ENCODE data around the gene DPP6.

The DPP6 gene

GRCh38 chr7:154748089-154748786 is 696.0 kb downstream of the DPP6 start:
- no peaks in the 10 kb centered on the region for H3K27me3 ChIP-seq (ENCODE audit: control insufficient read depth, insufficient read depth, low read length)
- H3K79me2 ChIP-seq, result no peaks in the 10 kb centered on the region
- H3K9ac ChIP-seq, result no peak overlapping the region
- no peak overlapping the region for H3K27ac ChIP-seq
- H3K4me2 ChIP-seq (ENCODE audit: low read length), result no peak overlapping the region
- no peak overlapping the region for H3K4me3 ChIP-seq (ENCODE audit: low read depth, low read length)
- no peaks in the 10 kb centered on the region for H3K4me1 ChIP-seq
- no peaks in the 10 kb centered on the region for H3K36me3 ChIP-seq (ENCODE audit: control insufficient read depth, insufficient read depth, low read length)
- TF ChIP-seq CTCF (IDR thresholded peaks at IDR 0.05), result no peak
- no peak overlapping the region for H2AFZ ChIP-seq
- H3K9me3 ChIP-seq (ENCODE audit: control insufficient read depth, low read length), result no peaks in the 10 kb centered on the region

GRCh38 chr7:154750353-154750801 is 698.2 kb downstream of the DPP6 start:
- H3K36me3 ChIP-seq (ENCODE audit: control insufficient read depth, insufficient read depth, low read length), result no peaks in the 10 kb centered on the region

GRCh38 chr7:154753226-154753625 is 701.0 kb downstream of the DPP6 start:
- no peak overlapping the region for H3K4me2 ChIP-seq (ENCODE audit: low read length)
- TF ChIP-seq CTCF (IDR thresholded peaks at IDR 0.05), result no peak
- no peaks in the 10 kb centered on the region for H3K27me3 ChIP-seq (ENCODE audit: control insufficient read depth, insufficient read depth, low read length)
- no peak overlapping the region for H2AFZ ChIP-seq
- H3K4me3 ChIP-seq (ENCODE audit: low read depth, low read length), result no peak overlapping the region
- H3K9me3 ChIP-seq (ENCODE audit: control insufficient read depth, low read length), result no peaks in the 10 kb centered on the region
- H3K4me1 ChIP-seq, result no peaks in the 10 kb centered on the region
- no peak overlapping the region for H3K27ac ChIP-seq
- H3K9ac ChIP-seq, result no peak overlapping the region
- H3K79me2 ChIP-seq, result no peaks in the 10 kb centered on the region
- no peaks in the 10 kb centered on the region for H3K36me3 ChIP-seq (ENCODE audit: control insufficient read depth, insufficient read depth, low read length)

More at GRCh38 chr7:154750353-154750801, 698.2 kb downstream of the DPP6 start:
- no peak for TF ChIP-seq CTCF (IDR thresholded peaks at IDR 0.05)
- Histone ChIP-seq H3K79me2 (no peaks in the 10 kb centered on the region), H3K9me3 (ENCODE audit: control insufficient read depth, low read length) (no peaks in the 10 kb centered on the region), H3K27me3 (ENCODE audit: control insufficient read depth, insufficient read depth, low read length) (no peaks in the 10 kb centered on the region), H3K9ac (no peak overlapping the region), H3K27ac (no peak overlapping the region), H3K4me2 (ENCODE audit: low read length) (no peak overlapping the region), H3K4me3 (ENCODE audit: low read depth, low read length) (no peak overlapping the region), H2AFZ (no peak overlapping the region), H3K4me1 (no peaks in the 10 kb centered on the region)

- Histone ChIP-seq H3K9ac (no peak overlapping the region), H3K79me2 (no peaks in the 10 kb centered on the region)
- TF ChIP-seq CTCF (IDR thresholded peaks at IDR 0.05), result no peak
Observed at GRCh38 chr7:154757756-154758155, 705.6 kb downstream of the DPP6 start.

GRCh38 chr7:154759989-154760388 is 707.8 kb downstream of the DPP6 start:
- no peak overlapping the region for H3K9ac ChIP-seq
- no peak overlapping the region for H3K4me3 ChIP-seq (ENCODE audit: low read depth, low read length)
- no peak overlapping the region for H2AFZ ChIP-seq
- no peaks in the 10 kb centered on the region for H3K4me1 ChIP-seq
- H3K9me3 ChIP-seq (ENCODE audit: control insufficient read depth, low read length), result no peaks in the 10 kb centered on the region
- no peaks in the 10 kb centered on the region for H3K36me3 ChIP-seq (ENCODE audit: control insufficient read depth, insufficient read depth, low read length)
- no peak for TF ChIP-seq CTCF (IDR thresholded peaks at IDR 0.05)
- H3K27me3 ChIP-seq (ENCODE audit: control insufficient read depth, insufficient read depth, low read length), result no peaks in the 10 kb centered on the region
- H3K27ac ChIP-seq, result no peak overlapping the region
- no peak overlapping the region for H3K4me2 ChIP-seq (ENCODE audit: low read length)
- no peaks in the 10 kb centered on the region for H3K79me2 ChIP-seq

More at GRCh38 chr7:154757756-154758155, 705.6 kb downstream of the DPP6 start:
- Histone ChIP-seq H3K4me3 (ENCODE audit: low read depth, low read length) (no peak overlapping the region), H3K36me3 (ENCODE audit: control insufficient read depth, insufficient read depth, low read length) (no peaks in the 10 kb centered on the region), H3K4me2 (ENCODE audit: low read length) (no peak overlapping the region), H3K27me3 (ENCODE audit: control insufficient read depth, insufficient read depth, low read length) (no peaks in the 10 kb centered on the region), H3K4me1 (no peaks in the 10 kb centered on the region), H3K27ac (no peak overlapping the region), H2AFZ (no peak overlapping the region), H3K9me3 (ENCODE audit: control insufficient read depth, low read length) (no peaks in the 10 kb centered on the region)
